Measurements from ENCODE around the gene FGF19. TPM values are rescaled to one million over a fixed set of nuclear protein-coding genes. Genes with fewer than 3 reads are reported as not detected.

Gene FGF19
- total RNA-seq, 2 experiments from 2014 or later = 0.09 TPM; not detected in 1

- ChIA-PET POLR2A (no interaction called here), CTCF (no interaction called here)
- DNase-seq (no peak), ATAC-seq (no peak)
- Mint-ChIP-seq H3K4me3 (no peak overlapping the region), H3K36me3 (ENCODE audit: low read depth) (no peaks in the 10 kb centered on the region), H3K27ac (no peak overlapping the region), H3K27me3 (no peaks in the 10 kb centered on the region), H3K4me1 (no peaks in the 10 kb centered on the region), H3K9me3 (ENCODE audit: low read depth) (no peaks in the 10 kb centered on the region)
- intact Hi-C loops (cut with DNase I, micrococcal nuclease) = no loop called here
These were observed 52.9 kb downstream of the FGF19 start for GRCh38 chr11:69650832-69651344.

GRCh38 chr11:69650081-69650831, 53.6 kb downstream of the FGF19 start:
- DNase-seq (no peak), ATAC-seq (no peak)
- H3K4me1 Mint-ChIP-seq = no peaks in the 10 kb centered on the region
- ChIA-PET CTCF (interaction anchor here (0.6 to 1.1 kb wide), 2 partner anchors 20 to 545 kb away, joined by 3 to 5 read pairs; no protein-coding TSS in a partner anchor), POLR2A (no interaction called here)
- no peak overlapping the region for H3K4me3 Mint-ChIP-seq
- H3K27ac Mint-ChIP-seq = no peak overlapping the region
- no peaks in the 10 kb centered on the region for H3K36me3 Mint-ChIP-seq (ENCODE audit: low read depth)
- intact Hi-C loops (cut with DNase I, micrococcal nuclease) = no loop called here
- H3K27me3 Mint-ChIP-seq = no peaks in the 10 kb centered on the region
- H3K9me3 Mint-ChIP-seq (ENCODE audit: low read depth) = no peaks in the 10 kb centered on the region

- Mint-ChIP-seq H3K27ac (no peak overlapping the region), H3K9me3 (ENCODE audit: low read depth) (no peaks in the 10 kb centered on the region), H3K36me3 (ENCODE audit: low read depth) (no peaks in the 10 kb centered on the region), H3K4me1 (no peaks in the 10 kb centered on the region), H3K4me3 (no peak overlapping the region), H3K27me3 (no peaks in the 10 kb centered on the region)
- intact Hi-C loops (cut with DNase I, micrococcal nuclease) = no loop called here
- ChIA-PET CTCF (interaction anchor here (0.6 to 1.1 kb wide), 2 partner anchors 21 to 544 kb away, joined by 3 to 5 read pairs; no protein-coding TSS in a partner anchor), POLR2A (no interaction called here)
- ATAC-seq (no peak), DNase-seq (no peak)
These were observed 54.3 kb downstream of the FGF19 start for GRCh38 chr11:69649576-69649900.

GRCh38 chr11:69648679-69649575, 54.9 kb downstream of the FGF19 start:
- ChIA-PET POLR2A (no interaction called here), CTCF (interaction anchor here (1.1 kb wide), 1 partner anchor 21 kb away, joined by 5 read pairs; no protein-coding TSS in a partner anchor)
- intact Hi-C loops (cut with DNase I, micrococcal nuclease) = no loop called here

More at GRCh38 chr11:69648679-69649575, 54.9 kb downstream of the FGF19 start:
- Mint-ChIP-seq H3K4me1 (no peaks in the 10 kb centered on the region), H3K27ac (no peak overlapping the region), H3K9me3 (ENCODE audit: low read depth) (no peaks in the 10 kb centered on the region), H3K36me3 (ENCODE audit: low read depth) (no peaks in the 10 kb centered on the region), H3K4me3 (no peak overlapping the region), H3K27me3 (no peaks in the 10 kb centered on the region)
- no peak for DNase-seq
- ATAC-seq = no peak

Other genes with a start within 250 kb of the FGF19 start
- gene LINC01488, start 222.4 kb downstream of the FGF19 start, total RNA-seq = not detected
- under 1 TPM; 0.50 to 0.77 TPM for gene CCND1, start 62.9 kb downstream of the FGF19 start, total RNA-seq
- 10 to 100 TPM; 16.8 to 17.8 TPM for gene LTO1, start 28.7 kb downstream of the FGF19 start, total RNA-seq
- not detected for gene FGF4, start 71.3 kb upstream of the FGF19 start, total RNA-seq
- not detected for gene FGF3, start 115.4 kb upstream of the FGF19 start, total RNA-seq

Measured in activated CD4-positive, alpha-beta T cell treated with anti-CD3 and anti-CD28 coated beads for 36 hours (primary cell).